HG03135 (cell line): ENCODE data around the gene HIGD2A.
A peak's percentile ranks its signal among the peaks of the same experiment; 100 is the strongest.

Source experiments
- ATAC-seq: cut with Tn5 transposase; IDR thresholded peaks from one replicate; pipeline ENCODE4 v1.9.1; 2021; ENCODE audit warnings: mild to moderate bottlenecking, moderate library complexity; ENCODE audit not compliant: unreplicated experiment

HIGD2A gene

DNA sequence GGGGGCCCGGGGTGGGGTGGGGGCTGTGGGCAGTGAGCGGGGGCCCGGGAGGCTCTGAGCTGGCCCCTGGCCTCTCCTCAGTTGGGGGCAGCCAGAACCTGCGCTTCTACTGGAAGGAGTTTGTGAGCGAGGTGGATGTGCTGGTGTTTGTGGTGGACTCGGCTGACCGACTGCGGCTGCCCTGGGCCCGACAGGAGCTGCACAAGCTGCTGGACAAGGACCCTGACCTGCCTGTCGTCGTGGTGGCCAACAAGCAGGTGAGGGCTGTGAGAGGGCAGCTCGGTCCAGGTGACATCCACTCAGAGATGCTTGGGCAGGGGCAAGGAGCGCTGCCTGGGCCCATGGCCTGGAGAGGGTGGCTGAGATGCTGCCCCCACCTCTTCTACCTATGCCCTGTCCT, 19.8 kb upstream of the HIGD2A start:
- no peak for ATAC-seq

GRCh38 chr5:176369934-176370711, 18.4 kb upstream of the HIGD2A start:
- no peak for ATAC-seq

DNA sequence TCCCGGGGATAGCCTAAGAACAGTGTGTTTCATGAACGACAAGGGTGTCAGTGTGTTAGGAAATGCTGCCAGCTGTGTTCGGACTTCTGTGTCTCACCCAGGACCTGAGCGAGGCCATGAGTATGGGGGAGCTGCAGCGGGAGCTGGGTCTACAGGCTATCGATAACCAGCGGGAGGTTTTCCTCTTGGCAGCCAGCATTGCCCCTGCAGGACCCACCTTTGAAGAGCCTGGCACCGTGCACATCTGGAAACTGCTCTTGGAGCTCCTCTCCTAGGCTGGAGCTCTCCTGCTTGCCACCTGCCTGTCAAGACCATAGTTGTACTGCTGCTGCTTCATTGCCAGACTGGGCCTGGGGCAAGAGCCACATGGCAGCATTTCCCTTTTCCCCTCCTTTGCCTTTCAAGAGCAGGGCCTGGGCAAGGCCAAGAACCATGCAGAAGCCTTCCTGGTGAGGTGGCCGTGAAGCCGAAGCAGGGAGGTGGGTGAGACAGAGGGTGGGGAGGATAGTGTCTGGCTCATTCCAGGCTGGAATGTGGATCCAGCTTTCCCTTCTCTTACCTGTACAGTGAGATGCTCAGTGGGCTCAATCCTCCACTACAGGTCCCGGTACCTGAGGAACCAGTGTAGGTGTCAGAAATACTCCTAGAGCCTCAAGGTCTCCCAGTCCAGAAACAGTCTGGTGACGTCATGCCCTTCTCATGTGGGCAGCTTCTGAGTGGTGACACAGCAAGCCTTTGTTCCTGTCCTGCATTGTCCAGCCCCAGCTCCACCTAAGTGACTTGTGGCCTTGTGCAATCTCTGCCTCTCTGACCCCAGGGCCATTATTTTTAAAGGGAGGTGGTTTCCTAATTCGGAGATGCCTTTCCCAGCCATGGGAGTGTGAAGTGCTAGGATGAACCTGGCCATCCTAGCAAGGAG, 16.7 kb upstream of the HIGD2A start:
- no peak for ATAC-seq

GRCh38 chr5:176373100-176373818, 15.3 kb upstream of the HIGD2A start:
- no peak for ATAC-seq

- peak; percentile 59 for ATAC-seq
These were observed 8.7 kb upstream of the HIGD2A start for GRCh38 chr5:176379881-176380280.

GRCh38 chr5:176381423-176381822, 7.1 kb upstream of the HIGD2A start:
- no peak for ATAC-seq

GRCh38 chr5:176381979-176382378, 6.6 kb upstream of the HIGD2A start:
- no peak for ATAC-seq

- ATAC-seq, result no peak
These were observed 5.8 kb upstream of the HIGD2A start for GRCh38 chr5:176382721-176383120.

DNA sequence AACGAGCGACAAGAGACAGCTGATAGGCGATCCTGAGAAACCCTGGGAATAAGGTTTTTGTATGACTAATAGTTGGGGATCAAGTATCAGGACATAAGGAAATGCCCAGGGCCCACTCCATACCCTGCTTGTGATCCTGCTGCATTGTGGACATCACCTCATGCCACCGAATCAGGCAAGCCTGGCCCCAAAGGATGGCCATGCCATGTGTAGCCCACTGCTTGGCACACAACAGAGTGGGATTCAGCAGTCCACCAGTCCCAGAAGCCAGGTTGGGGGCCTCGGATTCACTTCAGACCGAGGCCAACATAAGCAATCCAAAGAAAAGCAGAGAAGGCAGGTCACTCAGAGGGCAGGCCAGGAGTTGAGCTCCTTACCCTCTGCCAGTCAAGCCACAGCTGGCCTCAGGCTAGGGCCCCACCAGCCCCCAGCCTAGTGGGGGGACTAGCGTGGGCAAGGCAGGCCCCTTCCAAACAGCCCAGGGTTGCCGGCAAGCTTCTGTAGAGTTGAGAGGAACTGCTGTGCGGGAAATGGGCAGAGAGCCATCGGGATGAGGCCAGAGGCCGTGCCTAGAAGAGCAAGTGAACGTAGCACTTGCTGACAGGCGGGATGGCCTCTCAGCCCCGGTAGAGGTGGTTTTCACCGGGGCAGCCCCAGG, 5.2 kb upstream of the HIGD2A start:
- no peak for ATAC-seq

DNA sequence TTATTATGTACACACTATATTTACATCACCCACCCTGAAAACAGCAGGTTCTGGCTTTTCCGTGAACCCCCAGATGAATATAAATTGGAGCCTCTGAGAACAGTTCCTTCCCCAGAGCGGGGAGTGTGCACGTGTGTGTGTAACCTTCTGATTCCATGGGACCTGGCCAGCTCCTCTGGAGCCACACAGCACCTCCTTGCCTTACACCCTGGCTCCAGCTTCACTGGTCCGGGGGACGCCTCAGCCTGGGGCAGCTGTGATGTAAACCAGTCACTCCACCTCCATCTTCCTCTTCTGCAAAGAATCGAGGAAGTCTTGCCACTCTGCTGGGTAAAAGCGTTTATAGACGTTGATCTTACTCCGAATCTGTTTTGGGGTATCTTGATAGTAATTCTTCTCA, 4.6 kb upstream of the HIGD2A start:
- no peak for ATAC-seq

- no peak for ATAC-seq
These were observed 4.1 kb upstream of the HIGD2A start for GRCh38 chr5:176384366-176384930.

DNA sequence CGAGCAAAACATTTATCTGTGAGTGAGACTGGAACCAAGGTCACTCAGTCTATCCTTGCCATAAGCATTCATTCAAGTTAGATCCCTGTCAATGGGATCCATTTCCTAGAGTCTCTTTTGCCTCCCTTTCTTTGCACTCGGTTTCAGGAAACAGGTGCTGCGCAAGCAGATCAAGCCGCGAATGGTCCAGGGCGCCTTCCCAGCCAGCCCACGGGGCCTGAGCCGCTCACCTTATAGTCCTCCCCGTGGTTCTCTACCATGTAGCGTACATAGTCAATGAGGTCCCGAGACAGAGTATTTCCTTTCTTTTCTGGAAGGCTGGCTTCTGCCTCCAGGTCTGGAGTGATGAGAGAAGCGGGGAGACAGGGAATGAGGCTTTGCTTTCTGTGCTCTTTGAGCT, 3.6 kb upstream of the HIGD2A start:
- no peak for ATAC-seq

- no peak for ATAC-seq
These were observed 2.1 kb upstream of the HIGD2A start for GRCh38 chr5:176386491-176386890.

DNA sequence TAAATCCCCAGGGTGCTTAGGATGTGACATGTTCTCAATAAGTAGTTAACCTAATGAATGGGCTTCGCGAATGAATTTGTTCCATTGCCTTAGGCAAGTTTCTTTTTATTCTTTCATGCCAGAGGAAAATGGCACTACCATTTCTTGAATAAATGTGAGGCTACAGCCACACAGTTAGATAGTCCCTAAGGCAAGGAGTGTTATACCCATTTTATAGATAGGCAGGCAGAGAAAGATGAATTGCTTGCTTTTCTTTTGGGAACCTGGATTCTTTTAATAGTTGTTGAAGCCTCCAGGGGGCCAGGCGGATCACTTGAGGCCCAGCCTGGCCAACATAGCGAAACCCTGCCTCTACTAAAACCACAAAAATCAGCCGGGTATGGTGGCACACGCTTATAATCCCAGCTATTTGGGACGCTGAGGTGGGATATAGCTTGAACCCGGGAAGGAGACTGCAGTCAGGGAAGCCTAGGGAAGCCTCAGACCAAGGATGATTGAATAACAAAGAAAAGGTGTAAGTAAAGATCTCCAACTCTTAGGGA, 1.1 kb upstream of the HIGD2A start:
- ATAC-seq, result no peak

DNA sequence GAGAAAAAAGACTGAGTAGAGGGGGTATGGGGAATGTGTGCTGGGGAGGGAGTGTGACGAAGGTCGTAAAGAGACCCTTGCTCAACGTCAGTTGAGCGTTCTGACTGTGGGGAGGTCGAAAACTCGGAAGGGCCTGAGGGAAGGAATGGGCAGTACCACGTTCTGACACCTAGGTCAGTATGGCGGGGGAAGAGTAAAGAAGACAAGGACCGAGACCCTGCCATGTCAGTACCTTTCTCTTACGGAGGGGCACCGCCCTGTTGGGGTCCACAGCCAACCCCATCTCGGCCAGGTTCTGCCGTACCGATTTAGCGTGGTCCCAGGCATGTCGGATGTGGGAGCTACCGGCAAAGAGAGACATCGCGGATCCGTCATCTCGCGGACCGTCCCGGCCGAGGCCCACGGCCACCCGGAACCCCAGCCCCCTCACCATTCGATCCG, 528 bp upstream of the HIGD2A start:
- ATAC-seq, result no peak

GRCh38 chr5:176389135-176390123, 878 bp downstream of the HIGD2A start:
- peak; percentile 31 for ATAC-seq

DNA sequence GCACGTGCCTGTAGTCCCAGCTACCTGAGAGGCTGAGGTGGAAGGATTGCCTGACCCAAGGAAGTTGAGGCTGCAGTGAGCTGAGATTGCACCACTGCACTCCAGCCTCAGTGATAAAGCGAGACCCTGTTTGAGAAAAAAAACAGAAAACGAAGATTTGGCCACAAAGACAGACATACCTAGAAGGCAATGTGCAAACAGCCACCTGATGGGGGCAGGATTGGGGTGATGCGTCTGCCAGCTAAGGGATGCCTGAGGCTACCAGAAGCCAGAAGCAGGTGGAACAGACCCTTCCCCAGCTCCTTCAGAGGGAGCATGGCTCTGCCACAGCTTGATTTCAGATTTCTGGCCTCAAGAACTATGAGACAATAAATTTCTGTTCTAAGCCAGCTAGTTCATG, 2.9 kb downstream of the HIGD2A start:
- no peak for ATAC-seq

- ATAC-seq, result no peak
These were observed 3.4 kb downstream of the HIGD2A start for GRCh38 chr5:176391999-176392398.

- ATAC-seq, result no peak
These were observed 4.0 kb downstream of the HIGD2A start for GRCh38 chr5:176392526-176392925.
